HG02759 (cell line): Measurements from ENCODE around the gene CEP63.

Source experiments
- ATAC-seq: cut with Tn5 transposase; IDR thresholded peaks from one replicate; pipeline ENCODE4 v1.9.1; 2021; ENCODE audit warnings: mild to moderate bottlenecking, moderate library complexity; ENCODE audit not compliant: unreplicated experiment

Gene CEP63

DNA sequence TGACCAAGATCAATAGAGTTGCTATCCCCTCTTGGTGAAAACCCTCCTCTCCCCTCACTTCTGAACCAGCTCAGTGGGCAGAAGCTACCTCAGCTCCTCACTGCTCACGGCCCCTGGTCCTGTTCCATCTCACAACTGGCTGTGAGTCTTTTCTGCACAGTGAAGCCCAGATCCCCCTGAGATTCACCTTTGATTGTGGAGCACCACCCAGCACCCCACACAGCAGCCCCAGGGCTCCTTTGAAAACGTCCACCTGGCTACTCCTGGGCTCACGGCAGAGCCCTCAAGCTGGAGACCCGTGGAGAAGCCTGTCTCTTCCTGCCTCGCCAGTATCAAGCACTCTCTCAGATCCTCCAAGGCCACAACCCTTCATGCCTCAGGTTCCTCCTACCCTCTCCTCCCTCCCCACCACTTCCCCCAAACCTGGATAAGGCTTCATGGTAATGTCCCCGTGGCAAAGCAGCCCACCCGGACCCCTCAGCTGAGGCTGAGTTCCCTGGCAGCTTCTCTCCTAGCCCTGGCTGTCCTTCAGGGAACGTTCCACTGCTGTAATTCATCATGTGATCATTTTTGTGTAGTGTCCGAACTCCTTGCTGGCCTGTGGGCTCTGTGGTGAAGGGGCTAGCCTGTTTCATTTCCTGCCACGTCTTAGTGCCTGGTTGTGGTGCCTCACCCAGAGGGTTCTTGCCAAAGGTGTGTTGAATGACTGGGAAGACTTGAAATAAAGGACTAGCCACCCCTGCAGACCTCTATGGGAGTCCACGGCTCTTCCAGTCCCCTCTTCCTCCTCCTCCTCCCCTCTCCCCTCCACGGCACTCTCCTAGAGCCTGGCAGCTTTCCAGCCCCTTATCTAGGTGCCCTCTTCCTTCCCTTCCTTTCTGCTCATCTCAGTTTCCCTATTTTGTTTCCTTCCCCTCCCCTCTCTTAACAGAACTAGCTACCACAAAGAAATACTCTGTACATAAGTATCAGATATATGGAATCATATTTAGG lies 120.5 kb downstream of the CEP63 start:
- ATAC-seq, result no peak

DNA sequence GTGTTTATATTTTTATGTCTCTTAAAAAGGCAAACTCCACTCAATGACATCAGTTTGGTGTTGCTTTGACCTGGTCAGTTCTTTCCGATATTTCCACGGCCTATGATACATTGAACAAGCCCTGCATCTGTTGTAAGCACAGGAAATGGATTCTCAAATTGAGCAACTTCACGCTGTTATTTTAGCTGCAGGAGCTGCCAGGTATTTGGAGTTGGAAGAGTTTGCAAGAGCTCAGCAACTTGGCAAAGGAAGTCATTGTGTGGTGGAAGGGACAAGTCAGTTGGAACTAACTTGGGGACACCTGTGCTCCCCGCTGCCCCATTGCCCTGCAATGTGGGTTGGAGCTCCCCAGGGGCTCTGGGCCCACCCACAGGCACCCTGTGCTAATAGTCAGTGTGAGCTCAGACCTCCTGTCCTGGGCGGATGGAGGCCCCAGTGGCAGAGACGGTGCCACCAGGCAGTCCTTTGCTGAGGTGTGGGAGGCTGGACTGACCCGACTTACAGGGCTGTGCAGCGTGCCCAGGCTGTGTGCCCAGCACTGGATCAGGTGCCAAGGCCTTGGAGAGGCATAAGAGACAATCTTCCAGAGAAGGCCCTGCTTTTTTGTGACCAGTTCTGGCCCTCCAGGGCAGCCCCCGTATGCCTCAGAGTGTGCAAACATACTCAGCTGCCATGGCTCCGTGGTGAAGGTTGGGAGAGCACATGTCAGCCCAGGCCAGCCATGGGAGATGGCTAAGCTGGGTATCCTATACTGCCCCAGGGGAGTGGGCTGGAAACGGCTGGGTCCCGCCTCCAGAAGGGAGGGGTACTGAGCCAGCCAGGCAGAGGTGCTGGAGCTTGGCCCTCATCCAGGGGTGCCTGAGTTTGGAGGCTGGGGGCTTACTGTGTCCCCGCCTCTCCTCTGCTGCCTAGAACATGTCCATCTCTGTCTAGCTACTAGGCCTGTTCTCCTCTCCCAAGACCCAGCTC lies 121.5 kb downstream of the CEP63 start:
- no peak for ATAC-seq

DNA sequence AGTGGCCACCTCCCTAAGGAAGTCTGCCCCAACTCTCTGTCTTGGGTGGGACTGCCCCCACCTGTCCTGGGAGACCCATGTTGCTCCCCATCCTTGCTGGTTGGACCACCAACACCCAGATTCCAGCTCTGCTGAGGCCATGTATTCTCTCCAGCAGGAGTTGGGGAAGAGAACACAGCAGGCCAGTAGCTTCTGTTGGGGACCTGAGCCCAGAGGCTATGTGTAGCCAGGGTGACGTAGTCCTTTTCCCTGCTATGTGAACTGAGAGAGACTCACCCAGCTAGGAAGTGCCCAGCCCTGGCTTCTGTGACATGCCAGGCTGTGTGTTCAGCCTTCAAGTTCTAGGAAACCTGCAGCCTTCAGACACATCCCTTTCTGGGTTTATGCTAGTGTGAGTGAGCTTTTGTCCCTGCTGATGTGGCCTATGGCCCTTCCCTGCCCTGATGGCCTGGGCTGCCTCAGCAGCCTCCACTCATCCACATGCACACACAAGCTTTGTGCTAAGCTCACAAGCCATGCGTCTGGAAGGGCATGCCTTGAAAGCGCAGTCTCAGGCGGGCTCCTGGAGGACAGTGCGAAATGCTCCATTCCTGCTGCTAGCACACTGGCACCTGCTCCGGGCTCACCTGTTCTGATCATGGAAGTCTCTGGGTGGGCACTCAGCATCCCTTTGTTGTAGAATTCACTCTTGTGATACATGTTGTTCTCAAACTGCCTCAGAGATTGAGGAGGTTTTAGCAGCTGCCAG lies 122.3 kb downstream of the CEP63 start:
- ATAC-seq, result no peak

DNA sequence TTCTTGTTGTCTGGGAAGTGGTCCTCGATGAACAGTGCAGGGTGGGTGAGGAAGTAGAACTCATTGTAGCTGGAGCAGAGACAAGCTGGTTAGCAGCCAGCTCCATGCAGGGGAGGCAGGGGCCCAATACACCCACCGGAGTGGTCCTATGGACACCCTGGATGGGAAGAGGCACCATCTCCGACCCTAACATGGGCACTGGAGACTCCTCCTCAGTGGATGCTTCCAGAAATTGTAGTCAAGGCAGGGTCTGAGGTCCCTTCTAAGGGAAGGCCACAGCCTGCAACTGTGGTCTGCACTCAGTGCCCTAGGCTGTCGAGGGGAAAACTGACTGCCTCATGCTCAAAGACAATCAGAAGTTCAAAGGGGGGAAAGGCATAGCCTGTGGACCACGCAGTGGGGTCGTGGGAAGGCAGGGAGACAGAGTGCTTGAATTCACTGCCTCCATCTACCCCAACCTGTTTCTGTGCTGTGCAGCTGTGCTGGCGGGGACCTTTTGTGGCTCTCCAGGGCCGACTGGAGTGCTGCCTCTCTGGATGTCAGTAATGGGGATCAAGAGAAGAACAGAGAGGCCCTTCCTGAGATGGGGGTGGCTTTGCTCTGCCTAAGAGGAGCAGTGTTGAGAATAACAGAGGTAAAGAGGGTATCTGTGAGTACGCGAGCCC lies 123.0 kb downstream of the CEP63 start:
- ATAC-seq, result no peak

DNA sequence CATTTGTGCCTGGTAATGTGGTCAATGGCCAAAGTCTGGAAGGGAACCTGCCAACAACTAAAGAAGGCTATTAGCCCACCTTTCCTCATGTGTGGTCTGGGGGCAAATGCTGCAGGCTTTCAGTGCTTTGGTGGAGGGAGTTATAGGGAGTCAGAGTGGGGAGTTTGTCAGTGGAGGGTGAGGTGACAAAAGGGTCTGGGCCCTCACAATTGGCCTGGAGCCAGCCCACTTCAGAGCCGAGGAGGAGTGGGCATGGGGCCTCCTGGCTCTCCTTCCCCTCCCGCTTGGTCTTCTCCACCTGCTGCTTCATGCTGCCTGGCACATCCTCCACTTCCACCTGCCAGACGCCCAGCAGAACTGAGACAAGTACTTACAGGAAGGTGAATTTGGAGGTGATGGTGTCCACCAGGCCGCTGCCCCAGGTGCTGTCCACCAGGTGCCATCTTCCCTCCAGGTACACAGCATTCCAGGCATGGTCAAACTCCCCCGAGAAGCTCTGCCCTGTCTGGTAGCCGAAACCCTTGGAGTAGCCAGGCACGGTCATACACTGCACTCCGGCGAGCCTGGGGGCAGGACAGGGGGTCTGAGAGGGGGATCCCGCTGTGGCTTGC lies 124.1 kb downstream of the CEP63 start:
- no peak for ATAC-seq

DNA sequence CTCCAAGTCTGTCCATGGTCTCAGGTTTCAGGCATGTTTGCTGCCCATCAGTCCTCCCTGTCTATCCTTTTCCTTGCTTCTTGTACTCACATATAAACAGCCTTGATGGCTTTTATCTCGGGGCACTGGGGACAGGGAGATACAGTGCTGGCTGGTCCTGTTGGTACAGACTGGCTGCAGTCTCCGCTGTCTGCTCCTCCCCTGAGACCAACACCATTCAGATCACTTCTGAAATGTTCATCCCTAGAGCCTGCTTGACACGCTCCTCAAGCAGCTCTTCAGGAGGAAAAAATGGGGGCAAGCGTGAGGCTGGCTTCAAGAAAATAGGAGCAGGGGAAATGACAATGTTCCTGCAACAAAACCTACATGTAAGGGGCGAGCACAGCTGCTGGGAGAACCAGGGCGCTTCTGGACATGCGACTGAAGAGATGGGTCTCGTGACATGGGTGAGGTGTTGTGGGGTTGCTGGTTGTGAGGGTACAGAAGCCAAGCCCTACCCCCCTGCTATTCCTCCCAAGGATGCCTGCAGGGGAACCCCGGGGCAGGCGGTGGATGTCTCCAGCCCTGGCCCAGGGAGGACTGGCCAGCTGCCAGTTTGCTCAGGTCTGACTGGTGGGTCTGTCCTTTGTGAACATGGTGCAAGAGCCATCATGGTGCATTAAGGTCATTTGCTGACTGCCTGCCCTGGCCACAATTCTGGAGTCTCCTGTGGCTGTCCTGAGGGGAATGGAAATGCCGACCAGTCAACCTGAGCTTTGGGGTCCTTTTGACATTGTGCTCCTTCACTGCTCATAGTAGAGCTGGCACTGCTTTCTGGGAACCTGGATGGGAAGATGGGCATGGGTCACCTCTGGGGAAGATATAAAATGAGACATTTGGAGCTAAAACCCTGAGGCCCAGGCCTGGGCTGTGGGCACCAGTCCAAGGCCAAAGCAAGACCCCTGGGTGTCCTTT lies 124.9 kb downstream of the CEP63 start:
- no peak for ATAC-seq

DNA sequence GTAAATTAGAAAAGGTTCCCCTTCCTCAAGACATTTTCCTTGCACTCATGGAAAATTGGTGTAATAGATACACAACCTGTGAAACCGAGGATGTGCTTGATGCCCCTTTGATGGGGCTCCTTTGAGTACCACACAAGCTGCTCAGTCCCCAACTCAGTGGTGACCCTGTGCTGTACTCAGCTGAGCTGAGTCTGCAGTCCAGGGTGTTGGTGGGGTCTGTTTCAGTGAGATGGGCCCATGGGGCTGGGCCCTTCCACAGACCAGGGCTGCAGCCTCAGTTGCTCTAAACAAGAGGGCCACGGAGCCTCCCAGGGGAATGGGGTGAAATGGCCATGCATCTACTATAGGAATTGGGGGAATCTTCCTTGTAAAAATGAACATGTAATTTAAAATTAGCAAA lies 125.7 kb downstream of the CEP63 start:
- no peak for ATAC-seq

DNA sequence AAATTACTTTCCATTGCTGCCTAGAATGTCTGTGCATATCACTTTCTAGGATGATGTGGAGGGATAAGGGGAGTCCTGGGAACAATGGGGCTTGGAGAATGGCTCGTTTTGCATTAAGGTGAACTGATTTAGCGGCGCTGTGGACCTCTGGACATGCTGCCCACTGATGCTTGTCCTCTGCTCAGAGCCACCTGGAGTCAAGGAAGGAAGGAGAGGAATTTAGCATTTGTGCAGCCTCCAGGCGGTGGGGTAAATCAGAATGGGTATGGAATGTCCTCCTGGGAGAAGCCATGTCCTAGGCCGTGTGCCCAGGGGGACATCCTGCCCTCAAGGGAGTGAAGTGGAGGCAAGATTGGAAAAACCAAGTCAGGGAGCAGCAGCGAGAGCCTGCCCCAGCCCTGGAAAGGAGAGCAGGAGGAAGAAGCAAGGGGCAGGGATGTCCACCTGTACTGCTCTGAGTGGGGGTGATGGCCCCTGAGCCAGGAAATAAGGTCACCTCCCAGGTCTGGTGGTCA lies 127.2 kb downstream of the CEP63 start:
- no peak for ATAC-seq

DNA sequence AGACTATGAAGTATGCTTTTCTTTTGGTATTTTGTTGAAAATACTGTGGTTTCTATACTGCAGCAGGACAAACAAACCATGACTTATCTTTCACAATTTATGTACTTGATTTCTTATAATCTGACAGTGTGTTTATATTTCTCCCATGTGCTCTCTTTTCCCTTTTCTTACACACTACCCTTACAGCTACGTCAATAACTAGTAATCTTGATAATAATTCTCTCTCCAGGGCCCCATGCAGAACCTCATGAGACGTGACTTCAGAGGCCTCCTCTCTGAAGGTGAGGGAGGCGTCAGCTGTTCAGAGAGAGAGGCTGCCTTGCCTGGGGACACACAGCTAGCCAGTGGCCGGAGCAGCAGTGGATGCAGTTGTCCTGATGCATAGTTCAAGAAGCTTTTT lies 129.1 kb downstream of the CEP63 start:
- no peak for ATAC-seq

DNA sequence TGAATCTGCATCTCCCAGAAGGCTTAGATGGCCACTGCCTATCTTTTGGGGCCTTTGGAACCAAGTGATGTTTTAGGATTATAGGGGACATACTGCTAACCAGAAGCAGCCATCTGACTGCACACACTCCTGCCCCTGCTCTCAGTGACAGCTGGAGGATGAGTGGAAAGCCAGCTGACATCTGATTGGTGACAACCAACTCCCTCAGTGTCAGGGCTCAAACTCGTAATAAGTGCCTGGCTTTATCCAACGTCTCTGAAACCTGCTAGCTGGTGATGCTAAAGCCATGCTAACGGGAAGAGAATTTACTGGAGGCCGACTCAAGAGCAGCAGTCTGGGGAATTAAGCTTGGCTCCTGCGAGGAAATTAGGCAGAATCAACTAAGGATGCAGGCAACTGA lies 129.9 kb downstream of the CEP63 start:
- no peak for ATAC-seq

DNA sequence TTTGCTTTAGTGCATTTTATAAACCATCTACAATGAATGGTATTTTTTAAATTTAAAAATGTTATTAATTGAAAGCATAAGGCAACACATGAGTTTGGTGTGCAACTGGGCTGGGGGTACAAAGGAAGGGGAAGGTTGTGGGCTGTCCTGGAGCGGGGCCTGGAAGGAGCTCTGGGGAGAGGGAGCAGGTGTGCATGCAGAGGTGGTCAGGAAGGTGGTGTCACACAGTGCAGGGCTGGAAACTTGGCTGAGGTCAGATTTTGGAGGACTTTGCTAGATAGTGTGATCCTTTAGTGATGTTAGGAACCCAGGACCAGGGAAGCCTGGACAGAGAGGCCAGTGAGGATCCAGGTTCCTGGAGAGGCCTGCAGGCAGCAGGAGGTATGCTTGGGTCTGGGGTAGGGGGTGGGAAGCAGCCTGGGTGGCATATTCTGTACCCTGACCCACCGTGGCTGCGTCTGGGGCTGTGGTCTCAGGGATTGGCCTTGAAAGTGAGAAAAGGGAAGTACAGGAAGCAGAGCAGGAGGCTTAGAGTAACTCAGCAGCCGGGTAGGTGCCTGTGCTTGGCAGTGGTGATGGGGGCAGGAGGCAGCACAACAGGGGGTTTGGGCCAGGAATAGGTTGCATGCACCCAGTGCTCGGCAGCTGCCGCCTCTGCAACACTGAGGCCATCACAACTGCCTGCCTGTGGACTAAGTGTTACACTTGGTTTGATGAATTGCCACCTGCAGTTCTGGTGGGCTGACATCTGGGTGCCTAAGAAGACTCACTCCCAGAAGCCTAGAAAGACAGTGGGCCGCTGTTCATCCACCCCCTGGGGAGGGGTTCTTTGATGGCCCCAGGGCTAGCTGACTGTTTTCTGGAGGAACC lies 132.0 kb downstream of the CEP63 start:
- no peak for ATAC-seq

DNA sequence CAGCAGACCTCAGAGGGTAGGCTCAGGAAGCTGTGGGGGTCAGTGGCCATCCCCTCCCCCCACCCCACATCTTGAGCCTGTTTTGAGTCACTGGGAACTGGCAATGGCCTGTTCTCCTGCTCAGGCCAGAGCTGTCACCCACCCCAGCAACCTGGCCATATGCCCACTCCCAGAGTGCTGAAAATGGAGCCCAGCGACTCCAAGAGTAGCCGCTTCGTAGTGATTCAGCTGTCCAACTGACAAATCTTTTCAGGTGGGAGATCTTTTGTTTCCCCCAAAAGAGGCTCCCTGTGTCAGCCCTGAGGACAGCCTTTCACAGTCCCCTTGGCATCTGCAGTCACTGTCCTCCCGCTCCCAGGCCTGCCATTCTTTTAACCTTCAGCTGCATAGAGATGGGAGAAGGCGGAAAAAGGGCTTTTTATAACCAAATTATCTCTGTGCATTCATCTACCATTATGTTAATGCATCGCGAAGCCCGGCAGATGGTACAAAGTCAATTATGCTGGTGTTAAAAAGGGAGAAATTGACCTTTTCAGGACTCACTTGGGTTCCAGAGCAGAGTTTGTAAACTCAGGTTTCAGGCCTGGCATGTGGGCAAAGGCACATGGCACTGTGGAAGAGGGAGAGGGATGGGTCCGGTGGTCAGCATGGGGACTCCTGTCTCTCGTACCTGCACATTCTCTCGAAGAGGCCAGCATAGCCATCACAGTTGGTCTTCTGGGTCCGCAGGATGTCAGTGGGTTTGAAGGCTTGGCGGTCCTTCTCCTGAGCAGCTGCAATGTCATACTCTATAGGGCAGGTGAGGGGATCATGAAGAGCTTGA lies 132.8 kb downstream of the CEP63 start:
- ATAC-seq, result no peak

DNA sequence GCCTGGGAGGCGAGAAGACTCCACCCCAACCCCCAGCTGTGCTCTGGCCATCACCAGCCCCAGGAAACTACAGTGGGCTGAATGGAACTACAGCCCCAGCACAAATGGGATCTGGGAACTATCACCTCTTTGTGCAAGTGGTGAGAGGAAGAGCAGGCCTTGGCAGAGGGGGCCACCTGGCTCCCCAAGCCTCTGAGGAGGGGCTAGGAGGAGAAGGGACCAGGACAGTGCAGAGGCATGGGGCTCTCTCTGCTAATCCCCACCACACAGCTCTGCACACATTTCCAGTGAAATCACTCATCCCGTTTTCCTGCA lies 133.4 kb downstream of the CEP63 start:
- ATAC-seq, result no peak

DNA sequence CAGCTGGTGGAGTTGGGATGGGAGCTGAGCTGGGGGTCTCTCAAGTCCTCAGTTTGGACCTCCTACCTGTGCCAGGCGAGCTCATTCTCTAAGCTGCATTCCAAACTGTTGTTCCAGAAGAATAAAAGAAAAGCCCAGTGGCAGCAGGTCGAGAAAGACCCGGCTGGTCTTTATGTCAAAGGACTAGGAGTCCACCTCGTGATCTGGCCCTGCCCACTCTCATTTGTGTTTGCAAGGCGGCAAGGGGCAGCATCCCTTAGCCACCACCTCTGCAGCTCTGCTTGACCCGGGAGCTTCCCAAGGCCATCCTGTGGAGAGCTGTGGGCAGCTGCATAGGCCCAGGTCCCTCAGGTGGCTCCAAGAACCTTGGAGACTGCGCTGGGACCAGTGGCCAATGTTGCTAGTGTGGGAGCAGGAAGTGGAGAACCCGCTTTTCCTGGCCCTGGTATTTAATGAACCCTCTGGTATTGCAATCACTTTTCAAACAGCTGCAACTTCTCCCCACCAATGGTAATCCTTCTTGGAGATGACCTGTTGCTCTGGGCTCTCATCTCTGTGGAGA lies 134.1 kb downstream of the CEP63 start:
- ATAC-seq, result no peak

DNA sequence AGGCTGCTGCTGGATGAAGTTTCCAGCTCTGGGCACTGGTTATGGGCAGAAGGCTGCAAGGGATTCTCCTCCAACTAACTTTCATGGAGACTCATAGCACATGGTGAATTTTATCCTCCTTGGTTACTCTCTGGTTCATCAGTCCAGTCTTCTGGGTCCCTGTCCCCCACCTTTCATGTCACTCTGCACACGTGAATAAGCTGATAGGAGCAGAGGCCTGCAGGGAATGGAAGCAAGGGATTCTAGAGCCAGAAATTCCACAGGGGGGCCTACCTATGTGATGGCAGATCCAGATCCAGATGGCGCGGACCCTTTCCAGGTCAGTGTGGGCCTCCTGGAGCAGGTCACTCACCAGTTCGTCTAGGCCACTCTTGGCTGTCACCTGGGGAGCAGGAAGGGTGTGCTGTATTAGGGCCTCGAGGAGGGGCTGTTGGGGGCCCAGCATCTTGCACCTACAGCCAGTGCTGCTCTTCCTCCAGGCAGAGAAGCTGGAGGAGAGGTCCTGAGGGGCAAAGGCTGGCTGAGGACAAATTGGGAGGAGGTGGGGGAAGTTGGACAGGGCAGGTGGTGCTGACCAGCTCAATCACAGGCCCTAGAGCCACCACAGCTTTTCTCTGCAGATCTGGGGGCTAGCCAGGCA lies 134.7 kb downstream of the CEP63 start:
- no peak for ATAC-seq

DNA sequence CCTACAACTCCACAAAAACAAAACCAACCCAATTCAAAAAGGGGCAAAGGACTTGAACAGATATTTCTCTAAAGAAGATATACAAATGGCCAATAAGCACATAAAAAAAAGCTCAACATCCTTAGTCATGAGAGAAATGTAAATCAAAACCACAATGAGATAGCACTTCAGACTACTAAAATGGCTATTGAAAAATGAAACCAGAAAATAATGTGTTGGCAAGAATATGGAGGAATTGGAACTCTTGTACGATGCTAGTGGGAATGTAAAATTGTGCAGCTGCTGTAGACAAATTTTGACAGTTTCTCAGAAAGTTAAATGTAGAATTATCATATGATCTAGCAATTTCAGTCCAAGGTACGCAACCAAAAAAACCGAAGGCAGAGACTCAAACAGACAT lies 136.0 kb downstream of the CEP63 start:
- no peak for ATAC-seq
